Heart right ventricle (tissue), 16 donors: ENCODE results near the gene ZNF157. TPM values are rescaled to one million over a fixed set of nuclear protein-coding genes. Genes with fewer than 3 reads are reported as not detected.
"Not testable (repeated sequence)": the region's sequence is repeated elsewhere in the genome, so short reads cannot be mapped to it uniquely, and the experiment has no call there.

ENCODE experiments used
- ATAC-seq, 8 donors: fragments of 200-7000 bp; cut with Tn5 transposase; one replicate each; pipeline ENCODE4 v1.9.1; 2020; ENCODE audit warnings: mild to moderate bottlenecking in 8 of 8, moderate library complexity in 8 of 8, moderate number of reproducible peaks in 1 of 8
- DNase-seq, 2 donors: peaks; one replicate each; pipeline ENCODE4 v3.0.0-alpha.2; 2020
- H3K27ac ChIP-seq, 10 donors: fragments of 200-600 bp; sonication (generic) in 2 of 10; one replicate each; pipeline versions ENCODE4 v1.5.0 to v1.8.0; 2020 to 2022; ENCODE audit warnings: mild to moderate bottlenecking in 3 of 10
- H3K27me3 ChIP-seq, 7 donors: fragments of 200-600 bp; one replicate each; pipeline ENCODE4 v1.8.0; 2021 to 2022; ENCODE audit warnings: mild to moderate bottlenecking in 2 of 7
- H3K36me3 ChIP-seq, 9 donors: fragments of 200-600 bp; sonication (generic) in 1 of 9; one replicate each; pipeline versions ENCODE4 v1.5.0 to v1.8.0; 2020 to 2022; ENCODE audit warnings: mild to moderate bottlenecking in 2 of 9
- H3K4me1 ChIP-seq, 9 donors: fragments of 200-600 bp; sonication (generic) in 1 of 9; one replicate each; pipeline versions ENCODE4 v1.5.0 to v1.8.0; 2020 to 2022; ENCODE audit warnings: mild to moderate bottlenecking in 4 of 9
- H3K4me3 ChIP-seq, 10 donors: fragments of 200-600 bp; sonication (generic) in 2 of 10; one replicate each; pipeline versions ENCODE4 v1.5.0 to v1.8.0; 2020 to 2022; ENCODE audit warnings: mild to moderate bottlenecking in 7 of 10, moderate library complexity in 2 of 10
- H3K9me3 ChIP-seq, 11 donors: fragments of 200-600 bp in 10 of 11; sonication (generic) in 2 of 11; one replicate each; pipeline versions ENCODE4 v1.5.0 to v1.8.0; 2013 to 2022; ENCODE audit warnings: mild to moderate bottlenecking in 2 of 11, control low read depth in 1 of 11, moderate library complexity in 1 of 11
- CTCF ChIP-seq, 9 donors: fragments of 200-600 bp; sonication (generic) in 2 of 9; IDR thresholded peaks; one replicate each; pipeline versions ENCODE4 v1.5.0 to v1.8.0; 2021 to 2022; ENCODE audit warnings: antibody characterized with exemption in 9 of 9, mild to moderate bottlenecking in 5 of 9, moderate library complexity in 1 of 9
- WGBS, 2 donors: extraction: QIAGEN DNeasy Blood & Tissue Kit; methylation state at CpG; one replicate each; pipeline ENCODE4 v1.1.7; 2013; ENCODE audit warnings: inconsistent platforms in 1 of 2; 5-methylcytosine and 5-hydroxymethylcytosine counted together
- intact Hi-C, 10 donors: fragments of 100-400 bp; cut with DNase I; formaldehyde crosslinking; loops; one replicate each; pipeline versions ENCODE4 v1.11.1 to v1.14.2; 2022
- polyA plus RNA-seq, 2 donors: library from polyadenylated mRNA; stranded (reverse); fragments of 200-250 nt; gene quantifications; one replicate each; pipeline ENCODE4 v1.2.3, GENCODE V29; 2013
- total RNA-seq, 10 donors: library from RNA; stranded (reverse); fragmentation: NEBNext Ultra II Directional in 3 of 10; extraction: Animal tissue kit (Norgen Biotek cat#: 25700) in 3 of 10; gene quantifications; one replicate each; pipeline versions ENCODE4 v1.2.1 to v1.2.4, GENCODE V29; 2021 to 2023
- donor health status: Arrhythmogenic right ventricular cardiomyopathy.
- donor health status: ischemic (EF 13 %, LVEDD 7.1; RV severe dilation, severe dysfunction).
- donor health status: healthy with polysubstance abuse.
- donor health status: DM: no; HTN: yes; CAD: no.
- donor health status: DM: no; HTN: no; CAD: no.
- donor health status: ischemic (EF 25% LVEDD 6.9; RV normal size, moderate dysfunction).
- donor health status: ischemic (EF 25% LVEDD 5.7; RV mildly dilated, moderate dysfunction).
- donor health status: healthy.
- donor health status: DM: yes; HTN: yes; CAD: no.
- donor health status: Ischemic cardiomyopathy.
- donor health status: ischemic (EF 35%, LVEDD 5.7; RV mildly dilated, moderate dysfunction).
- donor health status: nonischemic (EF 11% LVEDD 7.7; RV severe dilation, severe dysfunction).
- donor health status: DM: yes; HTN: yes; CAD: no.
- donor health status: PGD.
- donor health status: ischemic (EF 29% LVEDD 5.4; RV normal size, mild dysfunction).
- donor health status: nonischemic (EF 23%, LVEDD 6.1; RV moderate dilation, normal function).

ZNF157 gene
- total and polyA plus RNA-seq, 12 donors: 0.03 to 0.25 (median 0.15) TPM; not detected in 7

- Histone ChIP-seq H3K4me3 (peak overlapping the region in 9 of 10 donors; percentile 24 to 55 (median 48)), H3K36me3 (no peaks in the 10 kb centered on the region), H3K27me3 (peaks cover 0 to 7% (median 0%) of the 10 kb centered on the region in 7 donors), H3K4me1 (peaks cover 0 to 14% (median 0%) of the 10 kb centered on the region in 9 donors), H3K27ac (peak overlapping the region in 9 of 10 donors; percentile 39 to 87 (median 75)), H3K9me3 (no peaks in the 10 kb centered on the region)
- intact Hi-C loops: loop anchor here in 2 of 10 donors (5.0 kb wide), 1 partner anchor 170 kb away; the partner anchor contains the start of gene UBA1 (in 2 of the 2)
- ATAC-seq (peak; percentile 91 to 97 (median 94)), DNase-seq (peak; percentile 67 to 85)
- WGBS, 2 donors: 1% methylated on average over 13 of the region's 13 CpGs
- TF ChIP-seq CTCF (IDR thresholded peaks at IDR 0.05): peak in 1 of 9 donors; percentile 30
These were observed 8.6 kb upstream of the ZNF157 start for GRCh38 chrX:47361538-47362511.

DNA sequence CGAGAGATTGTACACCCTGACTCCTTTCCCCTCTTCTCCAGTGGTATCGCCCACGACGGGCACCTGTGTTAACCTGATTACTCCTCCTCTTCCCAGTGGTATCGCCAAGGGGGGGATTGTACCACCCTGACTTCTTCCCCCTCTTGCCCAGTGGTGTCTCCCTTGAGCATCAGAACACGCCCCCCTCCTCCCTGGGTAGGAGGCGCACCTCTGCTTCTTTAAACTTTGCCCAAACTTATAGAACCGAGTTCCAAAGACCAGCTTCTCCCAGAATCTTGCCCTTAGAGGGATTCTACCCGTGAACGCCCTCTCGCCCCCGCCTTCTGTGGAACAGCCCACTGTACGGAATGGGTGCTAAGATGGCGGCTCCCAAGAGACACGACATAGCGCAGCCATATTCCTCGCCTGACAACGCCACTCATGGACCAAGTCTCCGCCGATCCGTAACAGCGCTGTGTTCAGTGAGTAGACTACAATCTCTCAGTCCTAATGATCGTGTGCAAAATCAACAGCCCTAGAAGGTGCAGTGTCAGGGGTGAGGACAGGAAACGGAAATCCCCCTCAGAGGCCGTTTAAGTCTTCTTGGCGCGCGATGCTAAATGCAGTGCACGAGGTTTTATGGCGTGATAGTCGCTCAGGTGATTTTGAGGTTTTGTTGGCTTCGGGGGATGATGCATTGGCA is 4.2 kb upstream of the ZNF157 start:
- DNase-seq: peak; percentile 46 to 62
- Histone ChIP-seq H3K4me3 (peak overlapping the region; percentile 18 to 60 (median 50)), H3K27me3 (peaks cover 0 to 4% (median 0%) of the 10 kb centered on the region in 7 donors), H3K9me3 (no peaks in the 10 kb centered on the region), H3K27ac (peak overlapping the region in 2 of 10 donors; percentile 37 to 53), H3K4me1 (peaks cover 0 to 15% (median 0%) of the 10 kb centered on the region in 9 donors), H3K36me3 (no peaks in the 10 kb centered on the region)
- WGBS, 2 donors: 6 to 7% methylated on average over 32 of the region's 32 CpGs
- intact Hi-C loops: no loop called here
- ATAC-seq: peak; percentile 57 to 84 (median 76)
- TF ChIP-seq CTCF (IDR thresholded peaks at IDR 0.05): no peak

GRCh38 chrX:47373198-47373597 is 2.8 kb downstream of the ZNF157 start:
- Histone ChIP-seq H3K4me3 (no peak overlapping the region), H3K27ac (no peak overlapping the region), H3K9me3 (no peaks in the 10 kb centered on the region), H3K27me3 (peaks cover 0 to 3% (median 0%) of the 10 kb centered on the region in 7 donors), H3K4me1 (no peaks in the 10 kb centered on the region), H3K36me3 (no peaks in the 10 kb centered on the region)
- 68 to 70% methylated on average over 5 of the region's 5 CpGs for WGBS, 2 donors
- ATAC-seq: no peak
- TF ChIP-seq CTCF (IDR thresholded peaks at IDR 0.05): no peak
- DNase-seq: no peak
- intact Hi-C loops: loop anchor here in 1 of 10 donors (10.0 kb wide), 1 partner anchor 152 kb away; no protein-coding TSS in a partner anchor

DNA sequence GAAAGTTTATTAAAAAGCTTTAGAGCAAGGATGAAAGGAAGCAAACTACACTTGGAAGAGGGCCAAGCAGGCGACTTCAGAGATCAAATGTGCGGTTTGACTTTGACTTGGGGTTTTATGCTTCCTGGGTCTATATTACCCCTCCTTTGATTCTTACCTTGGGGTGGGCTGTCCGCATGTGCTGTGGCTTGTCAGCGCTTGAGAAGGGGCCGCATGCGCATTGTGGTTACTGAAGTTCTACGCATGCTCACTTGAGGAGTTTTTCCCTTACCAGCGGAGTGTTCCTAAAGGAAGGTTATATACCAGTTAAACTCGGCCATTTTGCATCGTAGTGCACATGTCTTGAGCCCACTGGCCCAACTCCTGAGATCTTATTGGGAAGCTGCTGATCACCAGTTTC is 9.9 kb downstream of the ZNF157 start:
- 64 to 76% methylated on average over 10 of the region's 10 CpGs for WGBS, 2 donors
- Histone ChIP-seq H3K9me3 (no peaks in the 10 kb centered on the region), H3K4me1 (peaks cover 0 to 9% (median 0%) of the 10 kb centered on the region in 9 donors), H3K4me3 (peak overlapping the region in 1 of 10 donors; percentile 15), H3K27ac (no peak overlapping the region), H3K36me3 (no peaks in the 10 kb centered on the region), H3K27me3 (peaks cover 0 to 22% (median 0%) of the 10 kb centered on the region in 7 donors)
- TF ChIP-seq CTCF (IDR thresholded peaks at IDR 0.05): no peak
- intact Hi-C loops: loop anchor here in 9 of 10 donors (5.0 to 10.0 kb wide), 4 partner anchors 145 to 188 kb away; partner anchors contain the start of genes UBA1 (in 5 of the 9) and USP11 (in 1 of the 9)
- peak; percentile 6 to 13 for DNase-seq
- no peak for ATAC-seq

GRCh38 chrX:47380837-47381236 is 10.5 kb downstream of the ZNF157 start:
- not testable (repeated sequence) for H3K9me3 ChIP-seq, H3K4me3 ChIP-seq, DNase-seq, H3K36me3 ChIP-seq, ATAC-seq, H3K4me1 ChIP-seq, H3K27ac ChIP-seq
- intact Hi-C loops: loop anchor here in 9 of 10 donors (5.0 to 10.0 kb wide), 4 partner anchors 144 to 189 kb away; partner anchors contain the start of genes UBA1 (in 5 of the 9) and USP11 (in 1 of the 9)
- peaks cover 0 to 26% (median 0%) of the 10 kb centered on the region in 7 donors for H3K27me3 ChIP-seq
